ENCODE data around the gene REPS2. TPM values are rescaled to one million over a fixed set of nuclear protein-coding genes. Genes with fewer than 3 reads are reported as not detected.

The REPS2 gene
- total RNA-seq, 1 donor from 2014 or later = 4.1 TPM

DNA sequence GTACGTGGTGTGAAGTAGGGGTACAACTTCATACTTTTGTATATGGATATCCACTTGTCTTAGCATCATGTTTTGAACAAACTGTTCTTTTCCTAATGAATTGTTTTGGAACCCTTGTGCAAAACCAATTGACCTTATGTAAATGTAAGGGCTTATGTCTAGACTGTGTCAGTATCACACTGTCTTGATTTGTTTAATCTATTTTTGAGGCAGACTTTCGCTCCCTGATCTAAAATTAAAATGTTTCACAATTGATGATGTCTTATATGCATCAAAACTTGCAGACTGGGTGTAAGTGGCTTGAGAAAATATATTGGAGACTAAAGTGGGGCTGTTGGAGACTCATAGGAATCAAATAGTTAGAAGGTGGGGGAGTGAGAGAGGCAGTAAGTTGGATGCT lies 25.2 kb downstream of the REPS2 start:
- H3K27ac Mint-ChIP-seq = no peak overlapping the region
- peaks cover 3% of the 10 kb centered on the region for H3K27me3 Mint-ChIP-seq (ENCODE audit: insufficient read depth, low read depth)
- no peak overlapping the region for H3K4me3 Mint-ChIP-seq

DNA sequence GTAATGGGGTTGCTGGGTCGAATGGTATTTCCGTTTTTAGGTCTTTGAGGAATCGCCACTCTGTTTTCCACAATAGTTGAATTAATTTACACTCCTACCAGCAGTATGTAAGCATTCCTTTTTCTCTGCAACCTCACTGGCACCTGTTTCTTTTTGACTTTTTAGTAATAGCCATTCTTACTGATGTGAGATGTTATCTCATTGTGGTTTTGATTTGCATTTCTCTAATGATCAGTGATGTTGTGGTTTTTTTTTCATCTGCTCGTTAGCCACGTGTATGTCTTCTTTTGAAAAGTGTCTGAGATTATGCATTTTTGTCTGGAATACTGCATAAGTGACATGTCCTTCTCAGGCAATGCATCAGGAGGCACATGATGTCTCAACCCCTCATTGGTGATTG lies 28.8 kb downstream of the REPS2 start:
- H3K79me2 ChIP-seq (ENCODE audit: low read depth) = no peaks in the 10 kb centered on the region
- H3F3A ChIP-seq (ENCODE audit: low read depth) = no peaks in the 10 kb centered on the region
- H3K27ac Mint-ChIP-seq = no peak overlapping the region

More for the DNA sequence above, 25.2 kb downstream of the REPS2 start:
- H3K4me1 Mint-ChIP-seq = no peaks in the 10 kb centered on the region
- H3F3A ChIP-seq (ENCODE audit: low read depth) = no peaks in the 10 kb centered on the region
- no peaks in the 10 kb centered on the region for H3K36me3 ChIP-seq
- H3K4me1 ChIP-seq = no peaks in the 10 kb centered on the region
- H3K9me3 ChIP-seq (ENCODE audit: low read depth) = no peaks in the 10 kb centered on the region
- TF ChIP-seq, protein P1, sequence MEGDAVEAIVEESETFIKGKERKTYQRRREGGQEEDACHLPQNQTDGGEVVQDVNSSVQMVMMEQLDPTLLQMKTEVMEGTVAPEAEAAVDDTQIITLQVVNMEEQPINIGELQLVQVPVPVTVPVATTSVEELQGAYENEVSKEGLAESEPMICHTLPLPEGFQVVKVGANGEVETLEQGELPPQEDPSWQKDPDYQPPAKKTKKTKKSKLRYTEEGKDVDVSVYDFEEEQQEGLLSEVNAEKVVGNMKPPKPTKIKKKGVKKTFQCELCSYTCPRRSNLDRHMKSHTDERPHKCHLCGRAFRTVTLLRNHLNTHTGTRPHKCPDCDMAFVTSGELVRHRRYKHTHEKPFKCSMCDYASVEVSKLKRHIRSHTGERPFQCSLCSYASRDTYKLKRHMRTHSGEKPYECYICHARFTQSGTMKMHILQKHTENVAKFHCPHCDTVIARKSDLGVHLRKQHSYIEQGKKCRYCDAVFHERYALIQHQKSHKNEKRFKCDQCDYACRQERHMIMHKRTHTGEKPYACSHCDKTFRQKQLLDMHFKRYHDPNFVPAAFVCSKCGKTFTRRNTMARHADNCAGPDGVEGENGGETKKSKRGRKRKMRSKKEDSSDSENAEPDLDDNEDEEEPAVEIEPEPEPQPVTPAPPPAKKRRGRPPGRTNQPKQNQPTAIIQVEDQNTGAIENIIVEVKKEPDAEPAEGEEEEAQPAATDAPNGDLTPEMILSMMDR (IDR thresholded peaks at IDR 0.05) = no peak
- TF ChIP-seq EZH2phosphoT487 (IDR thresholded peaks at IDR 0.05) = no peak
- TF ChIP-seq EZH2 (IDR thresholded peaks at IDR 0.05) = no peak
- no peaks in the 10 kb centered on the region for H3K79me2 ChIP-seq (ENCODE audit: low read depth)
- no peak overlapping the region for H3K9ac ChIP-seq
- H2AFZ ChIP-seq (replicated peaks) = no peak overlapping the region
- no peak overlapping the region for H3K27ac ChIP-seq
- H3K4me2 ChIP-seq = no peak overlapping the region
- H3K27me3 ChIP-seq = no peaks in the 10 kb centered on the region
- H3K4me3 ChIP-seq = no peak overlapping the region
- no peaks in the 10 kb centered on the region for H3K36me3 Mint-ChIP-seq
- no peak for DNase-seq (ENCODE audit: low spot score)
- no peaks in the 10 kb centered on the region for H4K20me1 ChIP-seq (ENCODE audit: low read depth)
- peaks cover 10% of the 10 kb centered on the region for H3K9me3 Mint-ChIP-seq

DNA sequence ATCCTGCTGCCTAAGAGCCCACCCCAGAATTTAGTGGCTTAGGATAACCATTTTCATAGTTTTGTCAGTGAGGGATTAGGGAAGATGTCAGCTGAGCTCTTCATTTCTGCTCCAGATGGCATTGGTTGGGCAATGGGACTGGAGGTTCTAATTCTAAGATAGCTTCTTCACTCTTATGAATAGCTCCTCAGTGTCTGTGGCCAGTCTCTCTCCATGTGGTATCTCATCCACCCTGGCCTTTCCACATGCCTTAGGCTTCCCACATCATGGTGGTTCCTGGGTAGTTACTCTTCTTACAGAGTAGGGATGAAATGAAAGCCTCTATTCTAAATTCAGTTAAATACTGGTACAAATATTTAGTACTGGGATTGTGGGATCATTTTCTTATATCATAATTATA lies 31.3 kb downstream of the REPS2 start:
- Mint-ChIP-seq H3K36me3 (no peaks in the 10 kb centered on the region), H3K27ac (no peak overlapping the region), H3K4me3 (no peak overlapping the region), H3K4me1 (peaks cover 3% of the 10 kb centered on the region), H3K27me3 (ENCODE audit: insufficient read depth, low read depth) (no peaks in the 10 kb centered on the region), H3K9me3 (peaks cover 2% of the 10 kb centered on the region)
- Histone ChIP-seq H3F3A (ENCODE audit: low read depth) (no peaks in the 10 kb centered on the region), H2AFZ (replicated peaks) (no peak overlapping the region), H3K9me3 (ENCODE audit: low read depth) (peaks cover 5% of the 10 kb centered on the region), H3K4me1 (no peaks in the 10 kb centered on the region), H3K9ac (no peak overlapping the region), H3K79me2 (ENCODE audit: low read depth) (no peaks in the 10 kb centered on the region), H4K20me1 (ENCODE audit: low read depth) (no peaks in the 10 kb centered on the region), H3K27ac (no peak overlapping the region), H3K4me2 (no peak overlapping the region), H3K27me3 (no peaks in the 10 kb centered on the region), H3K36me3 (no peaks in the 10 kb centered on the region), H3K4me3 (no peak overlapping the region)
- DNase-seq (ENCODE audit: low spot score) = no peak
- TF ChIP-seq, protein P1 (IDR thresholded peaks at IDR 0.05) = no peak
- TF ChIP-seq EZH2phosphoT487 (IDR thresholded peaks at IDR 0.05) (no peak), EZH2 (IDR thresholded peaks at IDR 0.05) (no peak)

More for the DNA sequence above, 28.8 kb downstream of the REPS2 start:
- TF ChIP-seq, protein P1 (IDR thresholded peaks at IDR 0.05) = no peak
- no peak for TF ChIP-seq EZH2phosphoT487 (IDR thresholded peaks at IDR 0.05)
- no peak for TF ChIP-seq EZH2 (IDR thresholded peaks at IDR 0.05)
- Histone ChIP-seq H3K36me3 (no peaks in the 10 kb centered on the region), H3K9me3 (ENCODE audit: low read depth) (no peaks in the 10 kb centered on the region), H3K4me1 (no peaks in the 10 kb centered on the region), H3K4me3 (no peak overlapping the region), H3K27ac (no peak overlapping the region), H3K27me3 (no peaks in the 10 kb centered on the region), H4K20me1 (ENCODE audit: low read depth) (no peaks in the 10 kb centered on the region), H3K4me2 (no peak overlapping the region), H3K9ac (no peak overlapping the region), H2AFZ (replicated peaks) (no peak overlapping the region)
- no peaks in the 10 kb centered on the region for H3K36me3 Mint-ChIP-seq
- H3K4me3 Mint-ChIP-seq = no peak overlapping the region
- H3K9me3 Mint-ChIP-seq = peaks cover 4% of the 10 kb centered on the region
- H3K4me1 Mint-ChIP-seq = peaks cover 3% of the 10 kb centered on the region
- H3K27me3 Mint-ChIP-seq (ENCODE audit: insufficient read depth, low read depth) = no peaks in the 10 kb centered on the region
- no peak for DNase-seq (ENCODE audit: low spot score)
